ENCODE data around the gene KCNQ4. TPM values are rescaled to one million over a fixed set of nuclear protein-coding genes. Genes with fewer than 3 reads are reported as not detected.
A peak's percentile ranks its signal among the peaks of the same experiment; 100 is the strongest.

The KCNQ4 gene
- total and polyA plus RNA-seq, 2 of the 13 experiments (the other 11 are each of a cell fraction or from before 2014, with no cell fraction given) = 0.02 to 0.09 TPM

DNA sequence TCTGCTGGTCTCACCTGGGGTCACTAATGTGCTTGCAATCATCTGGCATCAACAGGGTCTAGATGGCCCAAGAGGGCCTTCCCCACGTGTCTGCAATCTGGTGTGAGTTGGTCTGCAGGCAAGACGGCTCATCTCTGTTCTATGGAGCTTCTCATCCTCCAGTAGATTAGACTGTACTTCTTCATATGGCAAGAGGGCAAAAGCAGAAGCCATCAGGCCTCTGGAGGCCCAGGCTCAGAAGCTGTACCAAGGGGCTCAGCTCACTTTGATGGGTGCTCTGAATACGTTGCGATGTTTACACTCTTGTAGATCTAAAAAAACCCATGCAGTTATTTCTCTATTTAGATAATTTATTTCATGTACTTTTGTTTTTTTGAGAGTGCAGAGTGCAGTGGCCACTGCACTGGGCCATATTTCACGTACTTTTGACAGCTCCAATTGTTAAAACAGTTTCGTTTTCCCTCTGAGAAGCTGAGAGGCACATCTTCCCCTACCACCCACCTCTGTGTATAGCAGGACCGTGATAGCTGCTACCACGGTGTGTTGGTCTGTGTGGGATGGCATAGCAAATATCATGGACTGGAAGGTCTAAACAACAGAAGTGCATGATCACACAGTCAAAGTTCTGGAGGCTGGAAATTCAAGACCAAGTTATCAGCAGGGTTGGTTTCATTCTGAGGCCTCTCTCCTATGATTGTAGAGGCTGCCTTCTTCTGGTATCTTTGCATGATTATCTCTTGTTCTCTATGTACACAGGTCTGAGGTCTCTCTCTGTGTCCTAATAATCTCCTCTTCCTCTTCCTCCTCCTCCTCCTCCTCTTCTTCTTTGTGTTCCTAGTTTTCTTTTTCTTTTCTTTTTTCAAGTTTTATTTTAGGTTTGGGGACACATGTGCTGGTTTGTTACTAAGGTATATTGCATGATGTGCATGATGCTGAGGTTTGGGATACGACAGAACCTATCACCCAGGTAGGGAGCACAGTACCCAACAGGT is 61.6 kb downstream of the KCNQ4 start:
- intact Hi-C loops (cut with micrococcal nuclease; ENCODE audit: unreplicated experiment) (loop anchor here (5.0 to 10.0 kb wide), 2 partner anchors 50 to 73 kb away; no protein-coding TSS in a partner anchor), in situ Hi-C loops (cut with HindIII; ENCODE audit: extremely low pct_ligation_motif_present, low pct_unique_long_range_greater_than_20kb) (loop anchor here (5.0 kb wide), 2 partner anchors 68 to 107 kb away; no protein-coding TSS in a partner anchor)
- ChIA-PET POLR2A (interaction anchor here (1.1 to 1.2 kb wide), 2 partner anchors 17 to 20 kb away, joined by 3 read pairs; partner anchors contain the start of gene CITED4), CTCF (ENCODE audit: low intra/inter-chr PET ratio, low total read pairs) (no interaction called here)
- ATAC-seq (no peak), FAIRE-seq (no peak), DNase-seq (ENCODE audit: low spot score) (no peak)
- H3K4me1 ChIP-seq (ENCODE audit: insufficient read depth, low read length) = peaks cover 24% of the 10 kb centered on the region; the same call in 1 of the 2 replicates
- BruUV-seq (replicated peaks) = no TSS peak
- H3K36me3 ChIP-seq (replicated peaks in 1 of 2; ENCODE audit: control insufficient read depth in 1 of 2, insufficient read depth in 2 of 2, low read length in 2 of 2) = no peaks in the 10 kb centered on the region
- no peaks in the 10 kb centered on the region for H3K79me2 ChIP-seq (ENCODE audit: insufficient read depth, low read length)
- no peak overlapping the region for H2AFZ ChIP-seq (ENCODE audit: low read length)
- WGBS (ENCODE audit: low lambda C conversion rate) = 27% methylated on average over 7 of the region's 9 CpGs
- no peaks in the 10 kb centered on the region; the same call in 1 of the 2 replicates for H3K9me3 ChIP-seq (ENCODE audit: low read length)
- H3K4me3 ChIP-seq (replicated peaks in 1 of 3; ENCODE audit: insufficient read depth in 1 of 3, low read depth in 2 of 3, low read length in 3 of 3) = no peak overlapping the region
- H3K4me2 ChIP-seq (ENCODE audit: low read depth, low read length) = peak overlapping the region; percentile 61
- TF ChIP-seq HNRNPLL (IDR thresholded peaks at IDR 0.05; ENCODE audit: low read depth, low read length, poor library complexity, severe bottlenecking) (no peak), JUNB (CRISPR knock-in tag; IDR thresholded peaks at IDR 0.05; ENCODE audit: borderline replicate concordance) (no peak), ZNF230 (CRISPR knock-in tag; IDR thresholded peaks at IDR 0.05) (no peak), ATF7-NPFF (CRISPR knock-in tag; IDR thresholded peaks at IDR 0.05; ENCODE audit: low read depth) (no peak), MYC (CRISPR knock-in tag; IDR thresholded peaks at IDR 0.05; ENCODE audit: borderline replicate concordance) (no peak)
- TF ChIP-seq, protein P1, sequence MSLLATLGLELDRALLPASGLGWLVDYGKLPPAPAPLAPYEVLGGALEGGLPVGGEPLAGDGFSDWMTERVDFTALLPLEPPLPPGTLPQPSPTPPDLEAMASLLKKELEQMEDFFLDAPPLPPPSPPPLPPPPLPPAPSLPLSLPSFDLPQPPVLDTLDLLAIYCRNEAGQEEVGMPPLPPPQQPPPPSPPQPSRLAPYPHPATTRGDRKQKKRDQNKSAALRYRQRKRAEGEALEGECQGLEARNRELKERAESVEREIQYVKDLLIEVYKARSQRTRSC (CRISPR knock-in tag; IDR thresholded peaks at IDR 0.05; ENCODE audit: low read depth) = no peak
- TF ChIP-seq, protein P2, sequence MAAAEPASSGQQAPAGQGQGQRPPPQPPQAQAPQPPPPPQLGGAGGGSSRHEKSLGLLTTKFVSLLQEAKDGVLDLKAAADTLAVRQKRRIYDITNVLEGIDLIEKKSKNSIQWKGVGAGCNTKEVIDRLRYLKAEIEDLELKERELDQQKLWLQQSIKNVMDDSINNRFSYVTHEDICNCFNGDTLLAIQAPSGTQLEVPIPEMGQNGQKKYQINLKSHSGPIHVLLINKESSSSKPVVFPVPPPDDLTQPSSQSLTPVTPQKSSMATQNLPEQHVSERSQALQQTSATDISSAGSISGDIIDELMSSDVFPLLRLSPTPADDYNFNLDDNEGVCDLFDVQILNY (CRISPR knock-in tag; conservative IDR thresholded peaks at IDR 0.05) = no peak
- H3K27me3 ChIP-seq (ENCODE audit: control insufficient read depth in 1 of 2, insufficient read depth in 2 of 2, low read length in 2 of 2) = peaks cover 0 to 4% of the 10 kb centered on the region in 2 experiments; a peak in 1 of 5 replicates
- H3K9ac ChIP-seq (ENCODE audit: insufficient read depth, low read depth, low read length) = no peak overlapping the region
- H3K27ac ChIP-seq (ENCODE audit: extremely low read length, insufficient read depth, low read length) = no peak overlapping the region
- no peaks in the 10 kb centered on the region for H4K20me1 ChIP-seq (ENCODE audit: insufficient read depth, low read length)

All from HepG2 (cell line).